COLO829 (cell line): ENCODE measurements around the gene PRR12.
A peak's percentile ranks its signal among the peaks of the same experiment; 100 is the strongest.
"Not testable (repeated sequence)": the region's sequence is repeated elsewhere in the genome, so short reads cannot be mapped to it uniquely, and the experiment has no call there.

ENCODE experiments used
- DNase-seq: peaks from one replicate; pipeline ENCODE4 v3.0.0; 2012; ENCODE audit warnings: low spot score

Gene PRR12

GRCh38 chr19:49617860-49618259, 26.9 kb downstream of the PRR12 start:
- DNase-seq, result not testable (repeated sequence)

GRCh38 chr19:49624967-49625910, 34.3 kb downstream of the PRR12 start:
- DNase-seq, result no peak

GRCh38 chr19:49626226-49626625, 35.2 kb downstream of the PRR12 start:
- no peak for DNase-seq

GRCh38 chr19:49629659-49630058, 38.7 kb downstream of the PRR12 start:
- DNase-seq, result no peak

GRCh38 chr19:49631014-49631588, 40.1 kb downstream of the PRR12 start:
- no peak for DNase-seq

GRCh38 chr19:49631610-49632192, 40.7 kb downstream of the PRR12 start:
- no peak for DNase-seq

GRCh38 chr19:49632576-49632975, 41.6 kb downstream of the PRR12 start:
- no peak for DNase-seq

- DNase-seq, result not testable (repeated sequence)
These were observed 42.3 kb downstream of the PRR12 start for GRCh38 chr19:49633273-49633672.

- DNase-seq, result no peak
These were observed 44.7 kb downstream of the PRR12 start for GRCh38 chr19:49635530-49636232.

GRCh38 chr19:49636233-49636932, 45.4 kb downstream of the PRR12 start:
- no peak for DNase-seq

- DNase-seq, result peak; percentile 52
These were observed 47.1 kb downstream of the PRR12 start for GRCh38 chr19:49637821-49638738.

GRCh38 chr19:49639401-49640112, 48.6 kb downstream of the PRR12 start:
- no peak for DNase-seq

GRCh38 chr19:49640113-49640898, 49.3 kb downstream of the PRR12 start, which contains the start of gene RRAS:
Gene RRAS, minus strand, starts transcription at chr19:49640143. Its CDS starts 45 bp downstream, at chr19:49640098.
- peak; percentile 98 for DNase-seq

- DNase-seq, result peak; percentile 96
These were observed 50.9 kb downstream of the PRR12 start, which contains the start of gene SCAF1 for GRCh38 chr19:49641688-49642491. Gene SCAF1, plus strand, starts transcription at chr19:49642209. Its CDS starts 2,818 bp downstream, at chr19:49645027.

GRCh38 chr19:49642492-49643035, 51.6 kb downstream of the PRR12 start:
- DNase-seq, result no peak

- no peak for DNase-seq
These were observed 52.5 kb downstream of the PRR12 start for GRCh38 chr19:49643466-49643865.

- DNase-seq, result no peak
These were observed 54.6 kb downstream of the PRR12 start for GRCh38 chr19:49645592-49645991.

GRCh38 chr19:49645995-49646394, 55.0 kb downstream of the PRR12 start:
- DNase-seq, result no peak
